ENCODE measurements around the gene IFI27L1. TPM values are rescaled to one million over a fixed set of nuclear protein-coding genes. Genes with fewer than 3 reads are reported as not detected.
A peak's percentile ranks its signal among the peaks of the same experiment; 100 is the strongest.

Gene IFI27L1
- total RNA-seq, 1 donor = 9.8 TPM

DNA sequence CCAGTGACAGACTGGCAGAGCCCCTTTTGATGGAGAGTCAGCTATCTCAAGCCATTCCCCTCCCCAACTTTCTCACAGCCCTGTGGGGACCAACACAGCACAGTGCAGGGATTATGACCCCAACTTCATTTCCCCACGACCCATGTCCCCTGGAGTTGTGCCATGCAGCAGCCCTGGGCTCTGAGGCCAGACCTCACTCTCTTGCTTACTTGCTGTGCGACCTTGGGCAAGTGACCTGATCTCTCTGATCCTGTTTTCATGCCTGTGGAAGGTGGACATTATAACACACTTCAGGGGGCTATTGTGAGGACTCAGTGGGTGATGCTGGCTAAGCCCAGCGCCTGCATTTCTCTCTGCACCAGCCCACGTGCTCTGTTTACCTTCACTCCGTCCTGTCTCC lies 40.9 kb upstream of the IFI27L1 start:
- Histone ChIP-seq H3K4me3 (ENCODE audit: insufficient read depth, low read length) (no peak overlapping the region), H3K79me2 (ENCODE audit: insufficient read depth, low read length) (no peaks in the 10 kb centered on the region), H3K27ac (ENCODE audit: low read depth, low read length) (no peak overlapping the region), H3K27me3 (ENCODE audit: insufficient read depth, low read length) (no peaks in the 10 kb centered on the region), H2AFZ (ENCODE audit: low read length) (no peak overlapping the region), H3K36me3 (ENCODE audit: insufficient read depth, low read length) (no peaks in the 10 kb centered on the region), H3K9me3 (ENCODE audit: low read depth, low read length) (no peaks in the 10 kb centered on the region), H3K4me1 (ENCODE audit: insufficient read depth, low read length) (peaks cover 23% of the 10 kb centered on the region), H3K4me2 (ENCODE audit: insufficient read depth, low read length) (no peak overlapping the region), H4K20me1 (ENCODE audit: insufficient read depth, low read length) (peaks cover 22% of the 10 kb centered on the region)
- TF ChIP-seq, protein P1, sequence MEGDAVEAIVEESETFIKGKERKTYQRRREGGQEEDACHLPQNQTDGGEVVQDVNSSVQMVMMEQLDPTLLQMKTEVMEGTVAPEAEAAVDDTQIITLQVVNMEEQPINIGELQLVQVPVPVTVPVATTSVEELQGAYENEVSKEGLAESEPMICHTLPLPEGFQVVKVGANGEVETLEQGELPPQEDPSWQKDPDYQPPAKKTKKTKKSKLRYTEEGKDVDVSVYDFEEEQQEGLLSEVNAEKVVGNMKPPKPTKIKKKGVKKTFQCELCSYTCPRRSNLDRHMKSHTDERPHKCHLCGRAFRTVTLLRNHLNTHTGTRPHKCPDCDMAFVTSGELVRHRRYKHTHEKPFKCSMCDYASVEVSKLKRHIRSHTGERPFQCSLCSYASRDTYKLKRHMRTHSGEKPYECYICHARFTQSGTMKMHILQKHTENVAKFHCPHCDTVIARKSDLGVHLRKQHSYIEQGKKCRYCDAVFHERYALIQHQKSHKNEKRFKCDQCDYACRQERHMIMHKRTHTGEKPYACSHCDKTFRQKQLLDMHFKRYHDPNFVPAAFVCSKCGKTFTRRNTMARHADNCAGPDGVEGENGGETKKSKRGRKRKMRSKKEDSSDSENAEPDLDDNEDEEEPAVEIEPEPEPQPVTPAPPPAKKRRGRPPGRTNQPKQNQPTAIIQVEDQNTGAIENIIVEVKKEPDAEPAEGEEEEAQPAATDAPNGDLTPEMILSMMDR (IDR thresholded peaks at IDR 0.05; ENCODE audit: extremely low read depth, low read depth, low read length) = no peak
- no peak for DNase-seq (ENCODE audit: insufficient read length, low spot score, missing footprints)

DNA sequence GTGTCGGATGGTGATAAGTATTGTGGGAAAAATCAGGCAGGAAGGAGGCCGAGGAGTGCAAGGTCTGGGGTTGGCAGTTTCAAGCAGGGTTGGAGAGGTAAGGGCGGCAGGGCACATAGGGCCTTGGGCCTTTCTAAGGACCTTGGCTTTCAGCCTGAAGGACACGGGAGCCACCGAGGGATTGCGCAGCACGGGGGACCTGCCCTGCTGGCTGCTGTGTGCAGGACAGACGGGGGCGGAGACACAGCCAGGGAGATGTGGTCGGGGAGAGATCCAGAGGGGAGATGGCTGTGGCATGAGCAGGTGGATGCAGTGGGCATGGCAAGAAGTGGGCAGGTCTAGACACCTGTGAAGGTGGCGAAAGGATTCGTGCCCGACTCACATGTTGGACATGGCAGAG lies 40.3 kb upstream of the IFI27L1 start:
- Histone ChIP-seq H3K79me2 (ENCODE audit: insufficient read depth, low read length) (no peaks in the 10 kb centered on the region), H3K9me3 (ENCODE audit: low read depth, low read length) (no peaks in the 10 kb centered on the region), H3K27me3 (ENCODE audit: insufficient read depth, low read length) (no peaks in the 10 kb centered on the region), H3K4me3 (ENCODE audit: insufficient read depth, low read length) (no peak overlapping the region), H3K36me3 (ENCODE audit: insufficient read depth, low read length) (peaks cover 5% of the 10 kb centered on the region), H3K4me2 (ENCODE audit: insufficient read depth, low read length) (no peak overlapping the region), H4K20me1 (ENCODE audit: insufficient read depth, low read length) (peaks cover 21% of the 10 kb centered on the region), H3K27ac (ENCODE audit: low read depth, low read length) (no peak overlapping the region), H2AFZ (ENCODE audit: low read length) (no peak overlapping the region), H3K4me1 (ENCODE audit: insufficient read depth, low read length) (peaks cover 23% of the 10 kb centered on the region)
- TF ChIP-seq, protein P1 (IDR thresholded peaks at IDR 0.05; ENCODE audit: extremely low read depth, low read depth, low read length) = no peak
- no peak for DNase-seq (ENCODE audit: insufficient read length, low spot score, missing footprints)

DNA sequence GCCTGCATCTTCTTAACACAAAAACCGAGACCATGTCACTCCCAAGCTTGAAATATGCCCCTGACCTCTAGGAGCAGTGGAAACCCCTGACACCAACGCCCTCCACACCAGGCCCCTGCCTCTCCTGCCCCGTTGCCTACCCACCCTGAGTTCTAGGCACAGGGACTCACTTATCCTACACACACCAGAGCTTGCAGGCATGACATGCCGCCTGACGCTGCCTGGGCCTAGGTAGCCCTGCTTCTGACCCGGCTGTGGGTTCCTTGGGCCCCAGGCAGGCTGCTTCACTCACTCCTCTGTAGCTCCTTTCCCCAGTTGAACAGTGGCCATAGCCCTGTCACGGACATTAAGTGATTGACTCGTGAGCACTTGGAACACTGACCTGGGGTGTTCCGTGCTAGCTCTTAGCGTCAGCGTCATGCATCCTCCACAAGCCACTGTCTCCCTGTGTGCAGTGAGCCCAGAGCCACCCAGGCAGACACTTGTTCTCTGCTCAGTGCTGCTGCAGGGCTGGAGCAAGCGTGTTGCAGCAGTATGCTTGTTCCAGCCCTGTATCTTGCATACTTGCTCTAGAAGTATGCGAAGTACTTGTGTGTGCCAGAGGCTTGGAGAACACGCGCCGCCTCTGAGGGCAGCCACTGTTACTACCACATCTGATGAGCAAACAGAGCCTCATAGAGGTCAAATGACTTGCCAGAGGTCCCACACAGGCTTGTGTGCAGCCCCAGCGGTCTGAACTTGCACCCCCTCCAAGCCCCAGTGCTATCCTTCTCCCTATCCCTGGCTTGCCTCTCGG lies 39.4 kb upstream of the IFI27L1 start:
- Histone ChIP-seq H4K20me1 (ENCODE audit: insufficient read depth, low read length) (peaks cover 17% of the 10 kb centered on the region), H3K4me1 (ENCODE audit: insufficient read depth, low read length) (peaks cover 23% of the 10 kb centered on the region), H3K4me2 (ENCODE audit: insufficient read depth, low read length) (no peak overlapping the region), H3K27ac (ENCODE audit: low read depth, low read length) (no peak overlapping the region), H3K27me3 (ENCODE audit: insufficient read depth, low read length) (no peaks in the 10 kb centered on the region), H3K4me3 (ENCODE audit: insufficient read depth, low read length) (no peak overlapping the region), H3K79me2 (ENCODE audit: insufficient read depth, low read length) (no peaks in the 10 kb centered on the region), H2AFZ (ENCODE audit: low read length) (no peak overlapping the region), H3K9me3 (ENCODE audit: low read depth, low read length) (no peaks in the 10 kb centered on the region), H3K36me3 (ENCODE audit: insufficient read depth, low read length) (peaks cover 11% of the 10 kb centered on the region)
- TF ChIP-seq, protein P1 (IDR thresholded peaks at IDR 0.05; ENCODE audit: extremely low read depth, low read depth, low read length) = no peak
- peak; percentile 93 for DNase-seq (ENCODE audit: insufficient read length, low spot score, missing footprints)

GRCh38 chr14:94042433-94043091 lies 38.5 kb upstream of the IFI27L1 start:
- no peaks in the 10 kb centered on the region for H3K79me2 ChIP-seq (ENCODE audit: insufficient read depth, low read length)
- H3K4me1 ChIP-seq (ENCODE audit: insufficient read depth, low read length) = peaks cover 23% of the 10 kb centered on the region
- no peak overlapping the region for H3K4me2 ChIP-seq (ENCODE audit: insufficient read depth, low read length)
- DNase-seq (ENCODE audit: insufficient read length, low spot score, missing footprints) = no peak
- no peak overlapping the region for H2AFZ ChIP-seq (ENCODE audit: low read length)
- H3K9me3 ChIP-seq (ENCODE audit: low read depth, low read length) = no peaks in the 10 kb centered on the region
- no peaks in the 10 kb centered on the region for H3K27me3 ChIP-seq (ENCODE audit: insufficient read depth, low read length)
- H3K4me3 ChIP-seq (ENCODE audit: insufficient read depth, low read length) = no peak overlapping the region
- peaks cover 17% of the 10 kb centered on the region for H4K20me1 ChIP-seq (ENCODE audit: insufficient read depth, low read length)
- H3K27ac ChIP-seq (ENCODE audit: low read depth, low read length) = peak overlapping the region; percentile 23
- H3K36me3 ChIP-seq (ENCODE audit: insufficient read depth, low read length) = peaks cover 19% of the 10 kb centered on the region
- TF ChIP-seq, protein P1 (IDR thresholded peaks at IDR 0.05; ENCODE audit: extremely low read depth, low read depth, low read length) = no peak
